Measurements from ENCODE around the gene LY6G6D.
A peak's percentile ranks its signal among the peaks of the same experiment; 100 is the strongest.

LY6G6D gene

GRCh38 chr6:31737991-31738979 lies 23.1 kb downstream of the LY6G6D start:
- no peak for TF ChIP-seq CTCF (IDR thresholded peaks at IDR 0.05)
- Histone ChIP-seq H3K27me3 (no peaks in the 10 kb centered on the region), H3K36me3 (peaks cover 10 to 11% (median 10%) of the 10 kb centered on the region in 3 donors), H3K9me3 (no peaks in the 10 kb centered on the region), H3K27ac (peak overlapping the region in 1 of 2 donors; percentile 19), H3K4me1 (peaks cover 0 to 48% (median 28%) of the 10 kb centered on the region in 4 donors), H3K4me3 (no peak overlapping the region)
- intact Hi-C loops (cut with DNase I; ENCODE audit: low total_unique reads) = loop anchor here (5.0 kb wide), 1 partner anchor 36 kb away; the partner anchor contains the start of gene ABHD16A
- peak in 1 of 2 donors; percentile 56 for DNase-seq

DNA sequence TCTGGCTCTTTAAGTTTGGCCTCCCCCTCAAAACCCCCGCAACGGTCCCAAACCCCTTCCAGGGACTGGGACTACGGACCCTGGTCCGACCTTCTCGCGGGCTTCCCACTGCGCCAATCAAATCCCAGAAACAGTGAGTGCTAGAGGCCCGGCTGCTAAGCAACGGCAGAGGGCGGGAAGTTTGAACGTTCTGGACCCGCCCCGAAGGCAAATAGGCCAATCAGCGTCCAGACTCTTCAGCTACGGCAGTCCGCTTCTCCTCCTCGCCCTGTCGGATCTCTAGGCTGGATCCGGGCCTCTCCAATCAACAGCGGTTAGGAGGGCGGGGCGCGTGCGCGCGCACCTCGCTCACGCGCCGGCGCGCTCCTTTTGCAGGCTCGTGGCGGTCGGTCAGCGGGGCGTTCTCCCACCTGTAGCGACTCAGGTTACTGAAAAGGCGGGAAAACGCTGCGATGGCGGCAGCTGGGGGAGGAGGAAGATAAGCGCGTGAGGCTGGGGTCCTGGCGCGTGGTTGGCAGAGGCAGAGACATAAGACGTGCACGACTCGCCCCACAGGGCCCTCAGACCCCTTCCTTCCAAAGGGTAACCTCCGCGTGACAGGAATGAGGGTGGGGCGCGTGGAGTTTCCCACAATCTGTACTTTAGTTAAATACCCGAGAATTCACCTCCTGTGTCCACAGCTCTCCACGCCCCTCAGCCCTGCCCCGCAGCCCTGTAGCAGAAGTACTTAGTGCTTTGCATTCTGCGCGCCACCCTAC lies 24.7 kb downstream of the LY6G6D start, which contains the start of gene MSH5:
Gene MSH5 (plus strand): TSS at position 367 of the 758 bp plus-strand sequence. CDS start 462 bp downstream, outside the sequence.
- Histone ChIP-seq H3K27ac (peak within 1 kb of the TSS; percentile 34 to 58), H3K27me3 (no peaks in the 10 kb centered on the region), H3K4me1 (peaks cover 0 to 33% (median 14%) of the 10 kb centered on the region in 4 donors), H3K4me3 (peak within 1 kb of the TSS; percentile 57 to 69), H3K9me3 (no peaks in the 10 kb centered on the region), H3K36me3 (no peaks in the 10 kb centered on the region)
- intact Hi-C loops (cut with DNase I; ENCODE audit: low total_unique reads) = loop anchor here (5.0 kb wide), 2 partner anchors 38 to 52 kb away; partner anchors contain the start of gene ABHD16A
- peak; percentile 98 to 99 for DNase-seq
- no peak for TF ChIP-seq CTCF (IDR thresholded peaks at IDR 0.05)

GRCh38 chr6:31740397-31741223 lies 25.5 kb downstream of the LY6G6D start:
- intact Hi-C loops (cut with DNase I; ENCODE audit: low total_unique reads) = loop anchor here (5.0 kb wide), 1 partner anchor 52 kb away; no protein-coding TSS in a partner anchor
- TF ChIP-seq CTCF (IDR thresholded peaks at IDR 0.05) = no peak
- Histone ChIP-seq H3K27me3 (no peaks in the 10 kb centered on the region), H3K36me3 (no peaks in the 10 kb centered on the region), H3K9me3 (no peaks in the 10 kb centered on the region), H3K4me1 (peaks cover 0 to 33% (median 14%) of the 10 kb centered on the region in 4 donors), H3K4me3 (peak overlapping the region; percentile 57 to 69), H3K27ac (peak overlapping the region; percentile 34 to 58)
- DNase-seq = no peak

- H3K27me3 ChIP-seq = no peaks in the 10 kb centered on the region
- intact Hi-C loops (cut with DNase I; ENCODE audit: low total_unique reads) = loop anchor here (5.0 kb wide), 1 partner anchor 50 kb away; no protein-coding TSS in a partner anchor
- no peak overlapping the region for H3K27ac ChIP-seq
- H3K4me3 ChIP-seq = no peak overlapping the region
- no peaks in the 10 kb centered on the region for H3K36me3 ChIP-seq
- TF ChIP-seq CTCF (IDR thresholded peaks at IDR 0.05) = no peak
- H3K4me1 ChIP-seq = peaks cover 0 to 31% (median 12%) of the 10 kb centered on the region in 4 donors
- H3K9me3 ChIP-seq = no peaks in the 10 kb centered on the region
- DNase-seq = no peak
Measured at GRCh38 chr6:31741815-31742214, 26.7 kb downstream of the LY6G6D start.
